ENCODE data around the gene CAMTA1.

CAMTA1 gene

DNA sequence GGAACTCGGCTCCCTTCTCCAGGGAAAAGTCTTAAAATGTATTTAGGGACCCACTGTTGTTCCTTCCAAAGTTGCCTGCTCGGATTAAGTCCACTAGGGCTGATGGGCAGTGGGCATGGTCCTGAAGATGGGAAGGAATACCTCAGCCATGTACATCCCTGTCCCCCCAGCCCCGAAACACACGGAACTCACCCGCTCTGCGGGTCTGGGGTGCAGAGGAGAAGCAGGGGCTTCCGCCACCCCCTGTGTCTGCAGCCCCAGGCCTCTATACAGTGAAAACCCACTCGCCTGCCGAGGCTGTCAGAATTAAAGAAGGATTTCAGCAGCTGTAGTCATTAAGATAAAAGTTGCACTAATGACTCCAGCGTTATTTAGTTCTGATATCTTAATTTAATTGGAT, 773.2 kb downstream of the CAMTA1 start:
- DNase-seq (ENCODE audit: low read depth), result no peak

DNA sequence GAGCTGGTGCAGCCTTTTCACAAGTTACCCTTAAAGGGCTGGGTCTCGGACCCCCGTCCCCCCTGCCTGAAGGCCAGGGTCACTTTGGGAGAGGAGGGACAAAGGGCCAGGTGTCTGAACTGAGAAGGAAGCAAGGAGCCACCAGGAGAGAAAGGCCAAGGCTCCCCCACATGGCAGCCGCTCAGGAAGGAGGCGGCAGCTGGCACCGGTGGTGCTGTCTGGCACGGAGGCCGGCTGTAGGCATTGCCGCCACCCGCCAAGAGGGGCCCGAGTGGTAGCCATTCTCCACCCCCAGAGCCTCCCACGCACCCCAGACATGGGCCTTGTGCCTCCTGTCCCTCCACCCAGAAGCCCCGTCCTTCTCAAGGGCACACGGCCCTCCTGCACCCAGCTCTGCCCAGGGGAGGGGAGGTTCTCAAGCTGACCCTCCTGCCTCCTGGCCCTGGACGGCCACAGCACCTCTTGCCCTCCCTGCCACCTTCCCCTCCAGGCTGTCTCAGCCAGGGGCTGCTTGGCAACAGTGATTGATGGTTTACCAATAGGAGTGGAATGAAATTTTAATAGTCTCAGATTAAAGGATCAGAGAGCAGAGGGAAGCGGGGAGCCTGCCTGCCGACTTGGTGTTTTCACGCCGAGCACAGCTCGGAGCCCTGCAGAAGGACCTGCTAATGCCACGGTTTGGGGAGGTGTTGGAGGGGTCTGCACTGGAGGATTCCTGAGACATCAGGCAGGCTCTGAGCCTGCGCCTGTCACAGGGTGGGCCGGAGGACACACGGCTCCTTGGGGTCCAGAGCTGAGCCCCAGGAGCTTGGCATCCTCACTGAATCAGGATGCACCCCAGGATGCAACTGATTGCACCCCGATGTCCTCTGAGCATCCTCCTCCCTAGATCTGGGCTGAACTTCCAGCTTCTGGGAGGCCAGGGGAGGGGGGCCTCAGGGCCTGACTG, 773.9 kb downstream of the CAMTA1 start:
- DNase-seq (ENCODE audit: low read depth), result no peak

DNA sequence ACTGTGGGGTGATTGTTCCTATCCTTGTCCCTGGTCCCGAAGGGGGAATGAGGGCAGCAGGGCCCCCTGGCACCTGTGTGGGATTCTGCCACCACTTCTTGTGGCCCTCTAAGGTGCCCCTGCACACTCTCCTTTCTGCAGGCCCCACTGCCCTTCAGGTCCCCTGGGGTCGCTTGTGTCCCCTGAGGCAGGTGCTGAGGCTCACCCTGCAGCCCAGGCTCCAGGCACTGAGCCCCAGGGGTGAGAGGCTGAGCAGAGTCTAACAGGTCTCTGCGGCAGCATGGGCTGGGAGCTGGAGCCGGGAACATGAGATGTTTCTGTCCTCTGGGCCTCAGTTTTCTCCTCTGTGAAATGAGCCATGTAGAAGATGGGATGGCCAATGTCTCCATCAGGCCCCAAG, 774.9 kb downstream of the CAMTA1 start:
- no peak for DNase-seq (ENCODE audit: low read depth)

- DNase-seq (ENCODE audit: low read depth), result no peak
These were observed 775.4 kb downstream of the CAMTA1 start for GRCh38 chr1:7560601-7561181.

GRCh38 chr1:7561331-7561921, 776.2 kb downstream of the CAMTA1 start:
- no peak for DNase-seq (ENCODE audit: low read depth)

DNA sequence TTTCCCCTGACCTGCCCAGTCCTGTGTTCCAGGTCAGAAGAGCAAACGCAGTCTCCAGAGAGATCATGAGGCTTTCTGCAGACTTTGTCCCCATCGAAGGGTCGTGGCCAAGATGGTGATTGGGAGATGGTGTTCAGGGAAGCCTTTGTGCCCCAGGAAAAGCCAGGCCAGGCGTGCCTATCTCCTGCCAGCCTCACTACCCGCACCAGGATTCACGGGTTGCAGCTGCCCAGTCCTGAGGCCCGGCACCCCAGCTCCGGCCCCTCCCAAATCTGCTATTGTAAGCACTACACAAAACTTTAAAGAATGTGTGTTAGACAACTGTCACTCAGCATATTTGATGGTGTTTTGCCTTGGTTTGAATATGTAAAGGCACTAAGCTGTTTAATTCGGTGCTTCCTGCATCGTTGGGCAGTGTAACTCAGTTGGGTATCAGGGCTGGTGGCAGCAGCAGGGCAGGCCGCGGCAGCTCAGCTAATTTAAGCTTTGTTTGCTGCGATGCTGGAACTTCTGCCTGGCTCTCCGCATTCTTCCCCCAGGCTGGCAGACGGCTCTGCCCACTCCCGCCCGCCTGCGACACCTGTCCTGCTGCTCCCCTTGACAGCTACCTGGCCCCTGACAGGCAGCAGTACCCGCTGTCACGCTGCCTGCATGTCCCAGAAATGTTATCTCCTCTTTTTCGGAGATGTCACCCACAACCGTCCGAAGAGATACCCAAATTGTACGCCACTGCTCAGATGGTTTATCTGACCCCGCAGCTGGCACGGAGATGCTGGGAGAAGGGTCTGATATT, 776.9 kb downstream of the CAMTA1 start:
- no peak for DNase-seq (ENCODE audit: low read depth)

DNA sequence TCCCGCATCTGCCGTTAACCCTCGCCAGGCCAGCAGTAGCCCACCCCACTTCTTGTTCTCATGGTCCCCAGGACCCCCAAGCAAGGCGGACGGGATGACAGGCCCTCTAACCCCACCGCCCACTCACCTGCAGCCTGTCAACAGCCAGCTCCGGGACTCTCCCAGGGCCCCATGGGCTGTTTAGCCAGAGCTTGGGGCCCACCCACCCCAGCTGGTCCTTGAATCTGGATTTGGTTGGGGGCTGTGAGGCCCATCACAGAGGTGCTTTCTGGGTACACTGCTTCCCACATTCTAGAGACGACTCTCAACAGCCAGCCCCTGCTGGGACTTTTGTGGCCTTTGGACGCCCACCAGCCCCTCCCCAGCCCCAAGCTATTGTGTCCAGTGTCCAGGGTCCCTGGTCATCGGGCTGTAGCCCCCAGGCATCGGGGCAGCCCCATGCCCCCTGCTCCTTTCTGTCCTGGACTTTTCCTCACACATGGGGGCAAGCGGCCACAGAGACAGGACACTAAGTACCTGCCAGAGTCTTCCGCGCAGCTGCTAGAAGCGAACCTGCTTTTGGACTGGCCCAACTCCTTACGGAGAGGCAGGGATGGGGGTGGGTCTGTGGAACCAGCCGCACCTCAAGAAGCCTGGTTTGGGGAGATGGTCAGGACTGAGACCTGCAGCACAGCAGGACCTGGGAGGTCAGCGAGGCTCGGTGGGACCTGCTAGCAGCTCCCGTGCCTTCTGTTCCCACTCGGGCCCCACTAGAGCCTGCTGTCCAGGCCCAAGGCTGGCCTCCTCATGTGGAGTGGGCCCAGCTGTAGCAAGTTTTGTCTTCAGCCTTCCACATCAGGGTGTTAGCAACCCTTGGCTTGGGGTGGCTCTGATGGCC, 777.7 kb downstream of the CAMTA1 start:
- DNase-seq (ENCODE audit: low read depth), result no peak

DNA sequence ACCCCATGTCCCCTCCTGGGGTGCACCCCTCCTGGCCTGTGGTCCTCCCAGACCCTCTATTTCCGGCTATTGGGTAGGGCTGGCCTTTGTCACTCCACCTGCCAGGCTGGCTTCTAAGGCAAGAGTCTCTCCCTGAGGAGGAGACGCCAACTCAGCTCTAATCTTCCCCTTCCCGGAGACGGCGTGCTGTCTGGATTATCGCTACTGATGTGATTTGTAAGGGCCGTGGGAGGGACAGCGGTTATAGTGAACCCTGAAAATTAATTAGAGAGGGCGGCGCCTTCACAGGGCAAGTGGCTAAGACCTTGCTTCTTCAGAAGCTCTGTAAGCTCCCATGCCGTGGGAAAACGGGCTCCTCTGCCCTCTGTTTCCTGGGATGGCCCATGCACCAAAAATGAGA, 778.9 kb downstream of the CAMTA1 start:
- no peak for DNase-seq (ENCODE audit: low read depth)

DNA sequence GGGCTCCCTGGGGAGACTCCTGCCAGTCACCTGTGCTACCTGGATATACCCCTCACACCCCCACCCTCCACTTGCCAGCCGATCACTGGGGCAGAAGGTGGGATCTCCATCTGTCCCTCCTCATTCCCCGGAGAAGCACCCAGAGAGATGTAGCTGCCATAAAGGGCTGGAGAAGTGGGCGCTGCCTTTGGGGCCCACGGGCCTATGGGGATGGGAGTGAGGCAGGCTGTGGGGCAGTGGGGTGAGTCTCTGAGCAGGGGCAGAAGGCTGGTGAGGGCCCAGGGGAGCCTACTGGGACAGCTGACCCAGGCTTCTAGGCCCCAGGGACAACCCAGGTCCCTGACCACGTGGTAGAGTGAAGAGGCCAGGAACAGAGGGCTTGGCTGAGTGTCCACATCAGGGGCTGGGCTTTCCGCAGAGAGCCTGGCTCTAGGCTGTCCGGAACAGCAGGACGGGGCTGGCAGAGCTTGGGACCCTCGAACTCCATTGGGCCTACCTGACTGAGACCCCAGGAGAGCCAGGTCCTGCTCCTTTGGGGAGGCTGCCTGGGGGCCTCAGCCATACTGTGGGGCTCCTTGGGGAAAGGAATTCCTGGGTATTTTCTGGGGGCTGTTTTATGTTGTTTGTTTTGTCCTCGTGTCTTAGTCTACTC, 780.0 kb downstream of the CAMTA1 start:
- DNase-seq (ENCODE audit: low read depth), result no peak

DNA sequence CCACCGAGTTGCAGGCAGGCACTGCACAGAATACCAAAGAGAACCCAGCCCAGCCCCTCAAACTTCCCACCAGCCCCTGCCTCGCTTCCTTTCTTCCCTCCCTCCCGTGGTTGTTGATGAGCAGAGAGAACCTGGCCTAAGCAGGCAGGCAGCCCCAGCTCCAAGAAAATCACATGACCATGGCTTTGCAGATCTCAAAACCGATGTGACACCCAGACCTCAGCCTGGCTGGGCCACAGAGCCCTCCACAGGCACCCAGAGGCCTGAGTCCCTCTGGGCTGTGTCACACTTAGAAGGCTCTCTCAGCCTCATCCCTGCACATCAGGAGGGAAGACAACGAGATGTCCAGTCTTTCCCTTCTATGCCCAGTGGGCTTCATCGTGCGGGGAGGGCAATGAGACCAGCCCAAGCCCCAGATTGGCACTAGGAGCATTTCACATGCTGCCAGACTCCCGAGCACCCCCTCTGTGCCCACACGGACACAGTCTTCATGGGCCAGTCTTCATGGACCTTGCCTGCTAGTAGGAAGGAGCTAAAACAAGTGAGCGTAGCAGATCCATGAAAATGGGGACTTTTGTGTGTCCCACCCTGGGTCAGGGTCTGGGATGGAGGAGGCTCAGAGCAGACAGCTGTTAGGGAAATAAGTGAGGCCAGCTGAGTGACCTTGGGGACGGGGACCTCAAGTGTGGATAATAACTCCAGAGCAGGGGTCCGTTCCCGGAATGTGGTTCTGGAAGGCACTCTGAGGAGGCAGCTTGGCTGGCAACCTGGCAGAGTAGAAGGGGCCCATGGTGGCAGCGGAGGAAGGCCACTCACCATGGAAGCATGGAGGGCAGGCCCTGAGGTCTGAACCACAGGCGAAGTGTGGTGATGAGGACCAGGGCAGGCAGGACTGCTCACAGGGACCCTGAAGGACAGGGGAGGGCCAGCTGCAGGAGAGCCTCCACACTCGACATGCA, 781.4 kb downstream of the CAMTA1 start:
- DNase-seq (ENCODE audit: low read depth), result no peak

DNA sequence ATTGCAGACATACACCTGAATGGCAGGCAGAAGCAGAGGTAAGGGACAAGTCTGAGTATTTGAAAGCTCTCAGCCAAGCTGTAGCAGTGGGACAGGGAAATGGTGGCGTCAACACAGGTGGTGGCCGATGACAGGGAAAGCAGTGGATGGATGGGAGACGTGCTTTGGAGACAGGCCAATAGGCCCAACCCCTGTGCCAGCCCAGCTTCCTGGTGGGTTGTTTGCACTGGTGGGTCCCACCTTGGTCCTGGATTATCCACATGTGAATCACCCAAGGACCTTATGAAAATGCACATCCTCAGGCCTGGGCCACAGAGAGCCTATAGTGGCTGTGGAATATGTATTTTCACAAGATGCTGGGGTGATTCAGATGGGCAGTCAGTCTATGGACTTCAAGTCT, 782.1 kb downstream of the CAMTA1 start:
- no peak for DNase-seq (ENCODE audit: low read depth)

GRCh38 chr1:7568053-7568452, 782.8 kb downstream of the CAMTA1 start:
- no peak for DNase-seq (ENCODE audit: low read depth)

- DNase-seq (ENCODE audit: low read depth), result no peak
These were observed 783.8 kb downstream of the CAMTA1 start for GRCh38 chr1:7568901-7569524.

- no peak for DNase-seq (ENCODE audit: low read depth)
These were observed 785.1 kb downstream of the CAMTA1 start for GRCh38 chr1:7570311-7570710.

DNA sequence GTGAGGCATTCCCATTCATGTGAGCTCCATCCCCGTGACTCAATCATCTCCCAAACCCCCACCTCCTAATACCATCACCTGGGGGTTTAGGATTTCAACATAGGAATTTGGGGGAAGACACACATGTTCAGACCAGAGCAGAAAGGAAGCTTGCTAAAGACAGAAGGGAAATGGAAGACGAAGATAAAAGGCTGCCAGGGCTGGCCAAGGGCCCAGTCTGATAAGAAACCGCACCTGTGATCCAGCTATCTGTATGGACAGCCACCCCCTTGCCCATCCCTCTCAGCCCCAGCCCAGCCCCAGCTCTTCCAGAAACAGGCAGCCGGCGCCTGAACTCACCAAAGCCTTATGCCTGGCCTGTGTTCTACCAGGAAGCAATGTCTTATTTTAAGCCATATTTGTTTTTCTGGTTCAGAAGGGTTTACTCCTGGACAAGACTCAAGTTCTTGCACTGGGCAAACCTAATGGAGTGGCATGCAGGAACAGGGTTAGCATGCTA, 787.4 kb downstream of the CAMTA1 start:
- no peak for DNase-seq (ENCODE audit: low read depth)

GRCh38 chr1:7573481-7573880, 788.2 kb downstream of the CAMTA1 start:
- no peak for DNase-seq (ENCODE audit: low read depth)

DNA sequence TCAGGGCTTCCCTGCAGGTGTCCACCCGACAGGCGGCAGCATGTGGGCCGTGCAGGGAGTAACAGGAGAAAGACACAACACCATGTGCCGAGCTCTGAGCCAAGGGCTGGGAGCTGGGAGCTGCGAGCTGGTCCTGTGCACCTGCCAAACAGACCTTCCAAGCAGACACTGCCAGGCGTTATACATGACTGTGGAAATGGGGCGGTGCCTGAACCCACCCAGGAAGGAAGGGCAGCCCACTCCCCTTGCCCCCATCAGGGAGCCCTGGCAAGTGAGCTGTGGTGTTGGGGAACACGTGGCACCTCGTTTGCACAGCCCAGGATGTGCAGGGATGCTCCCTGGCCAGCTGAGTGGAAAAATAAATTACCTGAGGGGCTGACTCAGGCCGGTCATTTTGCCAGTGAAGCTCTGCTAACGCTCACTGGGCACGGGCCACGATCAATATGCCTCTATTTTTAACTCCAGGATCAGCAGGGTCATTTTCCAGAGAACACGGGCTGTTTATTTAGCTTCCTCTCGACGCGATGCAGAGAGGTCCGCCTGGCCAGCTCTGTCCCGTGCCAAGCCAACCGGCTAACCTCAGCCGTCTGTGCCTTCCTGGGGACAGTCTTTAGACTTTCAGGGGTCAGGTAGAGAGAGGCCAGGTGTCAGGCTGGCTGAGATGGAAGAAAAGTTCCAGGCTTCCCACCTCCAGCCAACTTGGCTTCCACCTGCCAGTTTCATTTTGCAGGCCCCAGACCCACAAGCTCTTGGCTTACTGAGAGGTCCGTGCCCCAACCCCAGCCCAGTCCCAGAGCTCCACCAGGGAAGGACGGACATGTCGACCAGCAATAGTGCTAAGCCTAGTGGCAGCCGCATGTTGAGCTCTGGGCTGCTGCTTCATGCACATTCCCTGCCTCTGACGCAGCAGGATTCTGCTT, 789.1 kb downstream of the CAMTA1 start:
- no peak for DNase-seq (ENCODE audit: low read depth)

DNA sequence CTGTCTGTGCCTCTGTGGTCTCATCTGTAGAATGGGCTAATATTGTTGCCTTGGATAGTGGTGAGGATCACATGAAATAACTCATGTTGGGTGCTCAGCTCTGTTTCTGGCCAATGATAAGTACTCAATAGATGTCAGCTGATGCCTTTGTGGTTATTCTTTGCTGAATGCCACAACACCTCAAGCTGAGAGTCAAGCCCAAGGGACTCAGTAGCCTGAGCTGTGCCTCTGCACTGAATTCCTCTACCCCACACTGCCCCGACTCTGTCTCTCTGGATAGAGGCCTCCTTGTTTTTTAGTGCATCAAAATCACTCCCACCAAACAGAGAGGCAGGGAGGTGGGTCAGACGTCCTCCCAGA, 789.8 kb downstream of the CAMTA1 start:
- no peak for DNase-seq (ENCODE audit: low read depth)
